Fibroblast of mammary gland (primary cell): ENCODE results near the gene TMCC1.
"Not testable (repeated sequence)": the region's sequence is repeated elsewhere in the genome, so short reads cannot be mapped to it uniquely, and the experiment has no call there.

ENCODE experiments used
- DNase-seq: peaks from one replicate; pipeline ENCODE4 v3.0.0-alpha.2; 2010; ENCODE audit warnings: low read depth
- H3K4me3 ChIP-seq: 2 replicates; pipeline ENCODE4 v1.5.1; 2011; ENCODE audit warnings: low read depth, mild to moderate bottlenecking, low read length, moderate library complexity; ENCODE audit not compliant: control insufficient read depth
- TF ChIP-seq, protein P1 (sequence below): conservative IDR thresholded peaks from 2 replicates; pipeline ENCODE4 v1.5.1; 2011; ENCODE audit warnings: low read depth, low read length, inconsistent platforms; ENCODE audit not compliant: control insufficient read depth, insufficient read depth

TMCC1 gene

DNA sequence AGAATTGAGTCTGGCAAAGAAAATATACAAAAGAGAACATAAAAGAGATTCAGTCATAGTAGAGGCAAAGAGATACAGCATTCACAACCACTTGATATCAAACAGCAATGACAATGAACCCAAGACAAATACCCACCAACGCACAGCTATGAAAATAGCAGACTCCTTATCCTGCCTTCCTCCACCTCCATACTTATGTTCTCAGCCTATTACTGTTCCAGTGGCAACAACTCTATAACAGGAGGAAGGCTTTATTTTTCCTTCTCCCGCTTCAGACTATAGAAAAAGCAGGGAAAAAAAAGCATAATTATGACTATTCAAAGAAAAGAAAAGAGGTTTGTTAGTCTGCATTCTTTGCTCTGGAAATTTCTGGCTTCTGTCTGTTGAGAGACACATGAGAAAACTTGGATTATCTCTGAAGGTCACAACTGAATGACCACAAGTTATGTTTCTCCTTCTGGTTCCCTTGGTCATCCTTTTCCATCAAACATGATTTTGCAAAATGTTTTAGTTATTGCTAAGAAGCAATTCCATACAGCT, 205.9 kb downstream of the TMCC1 start:
- no peak for DNase-seq

DNA sequence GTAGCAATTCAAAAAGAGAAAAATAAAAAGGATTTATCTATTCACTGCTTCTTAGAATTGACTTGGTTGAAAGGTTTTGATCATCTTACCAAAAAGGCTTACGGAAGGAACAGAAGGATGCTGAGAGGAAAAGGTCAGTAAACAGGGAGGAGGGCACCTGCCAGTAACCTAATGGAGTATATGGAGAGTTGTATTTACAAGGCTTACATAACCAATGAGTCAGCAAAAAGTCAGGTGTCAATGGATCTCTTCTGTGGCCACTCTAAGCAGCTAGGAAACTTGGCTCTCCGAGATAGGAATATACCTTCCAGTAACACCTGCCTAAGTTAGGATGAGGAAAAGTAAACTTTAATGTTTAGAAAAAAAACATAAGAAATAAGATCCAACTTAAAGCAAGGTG, 206.6 kb downstream of the TMCC1 start:
- TF ChIP-seq, protein P1, sequence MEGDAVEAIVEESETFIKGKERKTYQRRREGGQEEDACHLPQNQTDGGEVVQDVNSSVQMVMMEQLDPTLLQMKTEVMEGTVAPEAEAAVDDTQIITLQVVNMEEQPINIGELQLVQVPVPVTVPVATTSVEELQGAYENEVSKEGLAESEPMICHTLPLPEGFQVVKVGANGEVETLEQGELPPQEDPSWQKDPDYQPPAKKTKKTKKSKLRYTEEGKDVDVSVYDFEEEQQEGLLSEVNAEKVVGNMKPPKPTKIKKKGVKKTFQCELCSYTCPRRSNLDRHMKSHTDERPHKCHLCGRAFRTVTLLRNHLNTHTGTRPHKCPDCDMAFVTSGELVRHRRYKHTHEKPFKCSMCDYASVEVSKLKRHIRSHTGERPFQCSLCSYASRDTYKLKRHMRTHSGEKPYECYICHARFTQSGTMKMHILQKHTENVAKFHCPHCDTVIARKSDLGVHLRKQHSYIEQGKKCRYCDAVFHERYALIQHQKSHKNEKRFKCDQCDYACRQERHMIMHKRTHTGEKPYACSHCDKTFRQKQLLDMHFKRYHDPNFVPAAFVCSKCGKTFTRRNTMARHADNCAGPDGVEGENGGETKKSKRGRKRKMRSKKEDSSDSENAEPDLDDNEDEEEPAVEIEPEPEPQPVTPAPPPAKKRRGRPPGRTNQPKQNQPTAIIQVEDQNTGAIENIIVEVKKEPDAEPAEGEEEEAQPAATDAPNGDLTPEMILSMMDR, result no peak
- DNase-seq, result no peak
- no peak overlapping the region for H3K4me3 ChIP-seq

More for the DNA sequence above, 205.9 kb downstream of the TMCC1 start:
- TF ChIP-seq, protein P1, result no peak
- no peak overlapping the region for H3K4me3 ChIP-seq

DNA sequence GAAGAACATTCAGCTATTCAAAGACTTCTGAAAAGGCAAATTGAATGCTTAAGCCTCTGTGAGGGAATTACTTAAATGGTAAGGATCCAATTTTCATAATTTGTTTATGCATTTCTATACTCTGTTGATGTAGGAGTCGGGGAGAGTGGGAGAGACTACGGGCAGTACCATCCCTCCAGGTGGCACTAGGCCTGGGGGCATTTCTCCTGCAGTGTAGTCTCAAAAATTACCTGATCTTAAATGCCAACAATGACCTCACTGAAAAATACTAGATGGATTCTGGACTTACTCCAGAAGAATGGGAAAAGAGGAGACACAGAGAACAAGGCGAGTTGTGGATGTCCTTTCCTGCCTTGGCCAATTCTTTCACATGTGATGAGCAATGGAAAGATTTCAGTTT, 209.2 kb downstream of the TMCC1 start:
- TF ChIP-seq, protein P1, result no peak
- no peak for DNase-seq
- no peak overlapping the region for H3K4me3 ChIP-seq

DNA sequence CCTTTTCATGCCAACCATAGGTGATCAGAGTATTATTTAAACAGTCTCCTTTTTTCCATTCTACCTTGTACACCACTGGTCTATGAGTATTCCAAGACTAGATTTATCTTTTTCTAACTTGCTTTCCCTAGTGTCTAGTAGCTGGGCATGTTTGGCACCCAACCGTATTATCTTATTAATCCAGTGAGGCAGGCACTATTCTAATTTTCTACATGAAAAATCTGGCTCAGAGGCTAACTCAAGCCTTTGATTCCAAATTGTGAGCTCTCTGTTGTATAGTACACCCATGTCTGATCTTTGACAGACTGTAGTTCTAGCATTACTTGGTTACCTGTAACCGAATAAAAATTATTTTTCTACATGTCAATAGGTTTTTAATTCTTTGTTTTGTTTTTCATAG, 210.3 kb downstream of the TMCC1 start:
- H3K4me3 ChIP-seq, result no peak overlapping the region
- no peak for DNase-seq
- TF ChIP-seq, protein P1, result no peak

DNA sequence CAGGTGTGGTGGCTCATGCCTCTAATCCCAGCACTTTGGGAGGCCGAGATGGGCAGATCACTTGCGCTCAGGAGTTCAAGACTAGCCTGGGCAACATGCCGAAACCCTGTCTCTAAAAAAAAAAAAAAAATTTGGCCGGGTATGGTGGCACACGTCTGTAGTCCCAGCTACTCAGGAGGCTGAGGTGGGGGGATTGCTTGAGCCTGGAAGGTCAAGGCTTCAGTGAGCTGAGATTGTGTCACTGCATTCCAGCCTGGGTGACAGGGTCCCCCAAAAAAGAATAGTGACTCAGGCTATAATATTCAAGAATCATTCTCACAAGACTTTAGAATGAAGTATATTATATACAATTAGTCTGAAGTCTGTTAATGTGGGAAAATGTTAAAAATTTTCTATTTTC, 216.5 kb downstream of the TMCC1 start:
- no peak overlapping the region for H3K4me3 ChIP-seq
- TF ChIP-seq, protein P1, result no peak
- no peak for DNase-seq

DNA sequence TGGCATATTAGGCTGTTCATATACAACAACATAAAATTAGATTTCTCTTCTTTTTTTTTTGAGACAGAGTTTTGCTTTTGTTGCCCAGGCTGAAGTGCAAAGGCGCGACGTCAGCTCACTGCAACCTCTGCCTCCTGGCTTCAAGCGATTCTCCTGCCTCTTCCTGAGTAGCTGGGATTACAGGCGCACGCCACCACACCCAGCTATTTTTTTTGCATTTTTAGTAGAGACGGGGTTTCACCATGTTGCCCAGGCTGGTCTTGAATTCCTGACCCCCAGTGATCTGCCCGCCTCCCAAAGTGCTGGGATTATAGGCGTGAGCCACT, 218.8 kb downstream of the TMCC1 start:
- H3K4me3 ChIP-seq, DNase-seq: not testable (repeated sequence)

DNA sequence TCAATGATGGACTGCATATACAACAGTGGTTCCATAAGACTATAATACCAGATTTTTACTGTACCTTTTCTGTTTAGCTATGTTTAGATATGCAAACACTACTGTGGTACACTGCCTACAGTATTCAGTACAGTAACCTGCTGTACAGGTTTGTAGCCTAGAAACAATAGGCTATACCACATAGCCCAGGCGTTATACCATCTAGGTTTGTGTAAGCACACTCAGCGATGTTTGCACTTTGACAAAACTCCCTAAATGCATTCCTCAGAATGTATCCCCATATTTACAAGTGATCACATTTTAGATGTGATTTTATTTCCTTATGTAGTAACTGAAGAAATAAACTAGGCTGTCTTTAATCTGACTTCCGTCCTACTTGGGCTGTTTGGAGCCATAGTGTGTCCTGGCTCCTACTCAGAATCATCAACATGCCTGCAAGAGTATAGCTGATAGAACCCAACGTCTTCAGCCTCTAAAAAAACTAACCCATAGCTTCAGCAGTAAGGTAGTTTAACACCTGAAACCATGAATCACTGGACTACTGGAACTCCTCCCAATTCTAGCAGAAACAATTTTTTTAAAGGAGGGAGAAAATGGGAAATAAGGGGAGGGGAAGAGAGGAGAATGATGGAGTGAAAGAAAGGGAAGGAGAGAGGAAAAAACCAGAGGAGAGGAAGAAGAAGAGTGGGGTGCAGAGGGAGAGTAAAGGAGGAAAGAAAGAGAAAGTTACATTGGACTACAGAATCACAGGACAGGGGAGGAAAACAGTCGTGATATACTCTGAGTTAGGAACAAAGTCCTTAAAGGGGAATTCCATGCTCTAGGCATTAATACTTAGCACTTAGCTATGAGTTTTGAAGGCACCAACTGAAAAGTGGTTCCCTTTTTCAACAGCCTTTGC, 219.4 kb downstream of the TMCC1 start:
- DNase-seq, result no peak
- no peak overlapping the region for H3K4me3 ChIP-seq
- TF ChIP-seq, protein P1, result no peak
